ENCODE measurements around the gene TASP1.
"Not testable (repeated sequence)": the region's sequence is repeated elsewhere in the genome, so short reads cannot be mapped to it uniquely, and the experiment has no call there.

TASP1 gene

DNA sequence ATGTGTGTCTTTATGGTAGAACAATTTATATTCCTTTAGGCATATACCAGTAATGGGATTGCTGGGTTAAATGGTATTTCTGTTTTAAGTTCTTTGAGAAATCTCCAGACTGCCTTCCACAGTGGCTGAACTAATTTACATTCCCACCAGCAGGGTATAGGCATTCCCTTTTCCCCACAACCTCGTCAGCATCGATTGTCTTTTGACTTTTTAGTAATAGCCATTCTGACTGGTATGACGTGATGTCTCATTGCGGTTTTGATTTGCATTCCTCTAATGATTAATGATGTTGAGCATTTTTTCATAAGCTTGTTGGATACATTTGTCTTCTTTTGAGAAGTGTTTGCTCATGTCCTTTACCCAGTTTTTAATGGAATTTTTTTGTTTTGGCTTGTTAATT, 5.3 kb upstream of the TASP1 start:
- no peak for DNase-seq

- no peak for DNase-seq
Measured at GRCh38 chr20:13639150-13639497, 392 bp upstream of the TASP1 start.

DNA sequence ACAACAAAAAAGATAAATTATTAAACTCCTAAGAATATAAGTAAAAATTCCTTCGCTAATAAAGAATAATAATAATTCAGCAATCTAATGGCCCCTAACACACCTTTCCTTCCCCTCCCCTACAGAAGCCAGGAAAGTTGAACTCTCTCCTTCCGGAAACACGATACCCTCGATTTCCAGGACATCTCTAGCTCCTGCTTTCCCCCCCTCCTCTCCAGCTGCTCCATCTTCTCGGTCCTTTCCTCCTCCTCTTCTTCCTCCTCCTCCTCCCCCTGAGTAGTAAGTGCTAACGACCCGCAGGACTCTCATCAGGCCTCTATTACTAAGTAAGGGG, 603 bp downstream of the TASP1 start:
- no peak for DNase-seq

GRCh38 chr20:13632431-13632830, 6.3 kb downstream of the TASP1 start:
- DNase-seq, result no peak

DNA sequence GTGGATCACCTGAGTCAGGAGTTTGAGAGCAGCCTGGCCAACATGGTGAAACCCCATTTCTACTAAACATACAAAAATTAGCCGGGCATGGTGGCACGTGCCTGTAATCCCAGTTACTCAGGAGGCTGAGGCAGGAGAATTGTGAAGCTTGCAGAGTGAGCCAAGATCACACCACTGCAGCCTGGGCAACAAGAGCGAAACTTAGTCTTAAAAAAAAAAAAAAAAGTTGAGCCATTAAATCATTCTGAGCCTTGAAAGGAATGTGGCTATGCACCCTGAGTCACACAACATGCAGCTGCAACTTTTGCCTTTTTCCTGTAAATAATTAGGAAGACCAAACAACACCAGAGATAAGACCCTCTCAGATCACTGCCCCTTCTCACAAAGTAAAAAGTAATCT, 11.2 kb downstream of the TASP1 start:
- not testable (repeated sequence) for DNase-seq

GRCh38 chr20:13626724-13627123, 12.0 kb downstream of the TASP1 start:
- no peak for DNase-seq

- no peak for DNase-seq
Measured at GRCh38 chr20:13625304-13625979, 13.3 kb downstream of the TASP1 start.

- DNase-seq, result not testable (repeated sequence)
Measured at GRCh38 chr20:13619415-13619814, 19.3 kb downstream of the TASP1 start.

GRCh38 chr20:13618456-13618855, 20.3 kb downstream of the TASP1 start:
- DNase-seq, result not testable (repeated sequence)

DNA sequence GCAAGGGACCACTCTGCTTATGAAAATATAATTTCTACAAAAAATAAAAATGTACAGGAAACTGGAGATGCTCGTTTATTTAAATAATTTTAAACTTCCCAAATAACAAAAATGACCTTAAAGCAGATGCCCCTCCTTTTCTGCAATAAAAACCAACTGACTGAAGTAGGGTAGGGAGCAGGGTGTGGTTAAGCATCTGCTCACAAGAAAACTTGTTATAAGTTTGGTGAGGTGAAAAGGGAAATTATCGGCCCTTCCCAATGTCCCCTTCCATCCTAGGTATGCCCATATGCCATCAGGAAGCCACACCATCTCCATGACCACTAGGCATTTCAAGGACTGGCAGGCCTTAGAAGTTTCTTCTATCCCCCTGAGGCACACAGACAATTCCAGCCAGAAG, 21.1 kb downstream of the TASP1 start:
- DNase-seq, result not testable (repeated sequence)

GRCh38 chr20:13616713-13617112, 22.0 kb downstream of the TASP1 start:
- DNase-seq, result not testable (repeated sequence)

DNA sequence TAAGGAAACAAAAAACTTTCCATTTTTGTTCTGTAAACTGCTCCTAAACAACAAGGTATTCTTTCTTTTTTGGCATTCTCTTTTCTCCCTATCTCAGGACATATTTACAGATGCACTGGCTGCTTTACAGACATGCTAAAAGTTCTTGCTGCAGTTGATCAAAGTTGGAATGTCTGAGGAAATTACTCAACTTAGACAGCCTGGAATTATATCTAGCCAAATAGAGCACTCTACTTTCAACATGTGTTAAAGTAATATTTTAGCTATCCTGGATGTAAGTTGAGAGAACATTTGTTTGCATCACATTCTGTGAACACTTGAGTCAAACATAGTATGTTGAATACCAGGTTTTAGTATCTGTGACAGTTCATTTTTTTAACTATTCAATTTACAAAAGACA, 24.8 kb downstream of the TASP1 start:
- DNase-seq, result no peak

GRCh38 chr20:13611611-13612125, 27.1 kb downstream of the TASP1 start:
- no peak for DNase-seq

DNA sequence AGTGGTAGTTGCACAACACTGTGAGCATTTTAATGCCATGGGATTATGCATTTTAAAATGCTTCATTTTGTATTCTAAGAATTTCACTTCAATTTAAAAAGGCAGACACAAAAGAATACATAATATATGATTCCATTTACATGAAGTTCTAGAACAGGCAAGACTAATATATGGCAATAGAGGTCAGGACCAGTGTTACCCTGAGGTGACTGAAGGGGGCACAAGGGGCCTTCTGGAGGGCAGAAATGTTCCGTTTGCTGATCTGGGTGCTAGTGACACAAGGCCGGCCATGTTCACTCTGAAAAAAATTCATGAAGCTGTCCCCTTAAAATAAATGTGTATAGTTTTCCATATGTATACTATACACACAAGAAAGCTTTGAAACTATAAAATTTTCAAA, 28.5 kb downstream of the TASP1 start:
- DNase-seq, result no peak

GRCh38 chr20:13608066-13608465, 30.7 kb downstream of the TASP1 start:
- no peak for DNase-seq

- DNase-seq, result not testable (repeated sequence)
Measured at GRCh38 chr20:13593423-13593822, 45.3 kb downstream of the TASP1 start.

DNA sequence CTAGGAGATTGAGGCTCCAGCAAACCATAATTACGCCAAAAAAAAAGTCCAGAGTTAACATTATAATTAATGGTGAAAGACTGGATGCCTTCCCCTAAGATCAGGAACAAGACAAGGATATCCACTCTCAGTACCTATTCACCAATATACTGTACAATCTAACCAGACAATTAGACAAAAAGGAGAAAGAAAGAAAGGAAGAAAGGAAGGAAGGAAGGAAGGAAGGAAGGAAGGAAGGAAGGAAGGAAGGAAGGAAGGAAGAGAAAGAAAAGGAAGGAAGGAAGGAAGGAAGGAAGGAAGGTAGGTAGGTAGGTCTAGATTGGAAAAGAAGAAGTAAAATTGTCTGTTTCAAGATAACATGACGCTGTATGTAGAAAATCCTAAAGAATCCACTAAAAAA, 50.7 kb downstream of the TASP1 start:
- no peak for DNase-seq

DNA sequence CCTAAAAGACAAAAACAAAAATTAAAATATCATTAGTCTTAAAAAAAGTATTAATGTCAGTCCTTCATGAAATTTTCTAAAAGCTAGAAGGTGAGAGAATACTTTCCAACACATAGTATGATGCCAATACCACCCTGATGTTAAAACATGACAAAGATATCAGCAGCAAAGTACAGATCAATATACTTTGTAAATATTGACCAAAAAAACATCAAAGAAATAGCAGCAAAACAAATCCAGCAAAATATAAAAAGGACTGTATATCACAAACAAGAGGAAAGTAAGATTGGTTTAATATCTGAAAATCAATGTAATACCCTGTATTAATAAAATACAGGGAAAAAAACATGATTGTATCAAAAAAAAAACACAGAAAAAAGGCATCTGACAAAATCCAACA, 51.4 kb downstream of the TASP1 start:
- no peak for DNase-seq

- DNase-seq, result no peak
Measured at GRCh38 chr20:13586133-13586532, 52.6 kb downstream of the TASP1 start.

DNA sequence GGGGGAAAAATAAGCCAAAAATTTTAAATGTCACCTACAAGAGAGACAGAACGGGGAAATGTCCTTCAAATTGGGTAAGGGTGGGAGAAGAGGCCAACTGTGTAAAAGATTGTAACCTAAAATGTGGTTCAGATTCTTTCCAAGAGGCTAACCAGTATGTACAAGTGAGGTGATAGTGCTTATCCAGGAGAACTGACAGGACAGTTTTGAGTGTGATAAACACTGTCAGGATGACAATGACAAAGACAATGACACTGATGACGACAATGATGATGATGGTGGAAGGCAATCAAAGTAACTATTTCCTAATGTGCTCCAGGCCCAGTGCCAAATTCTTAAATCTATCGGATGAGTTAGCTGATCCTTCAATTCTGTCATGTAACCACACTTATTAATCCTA, 57.3 kb downstream of the TASP1 start:
- DNase-seq, result no peak

- no peak for DNase-seq
Measured at GRCh38 chr20:13580707-13581106, 58.0 kb downstream of the TASP1 start.

DNA sequence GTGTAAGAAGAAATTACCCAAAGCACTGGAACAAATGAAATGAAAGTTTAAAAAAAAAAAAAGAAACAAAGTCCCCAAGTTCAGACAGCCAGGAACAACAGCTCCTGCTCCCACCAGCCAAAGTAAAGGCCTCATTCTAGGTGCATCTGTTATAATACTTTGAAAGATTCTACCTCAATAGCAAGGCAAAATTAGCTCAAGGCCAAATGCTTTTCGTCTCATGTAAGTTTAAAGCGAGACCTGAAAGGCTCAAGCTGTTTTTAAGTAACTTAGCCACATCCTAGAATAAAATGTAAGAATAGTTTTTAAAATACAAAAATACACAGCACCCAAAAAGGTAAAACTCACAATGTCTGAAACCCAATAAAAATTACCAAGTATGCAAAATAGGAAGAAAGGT, 64.7 kb downstream of the TASP1 start:
- DNase-seq, result no peak

- DNase-seq, result no peak
Measured at GRCh38 chr20:13571662-13572061, 67.1 kb downstream of the TASP1 start.

DNA sequence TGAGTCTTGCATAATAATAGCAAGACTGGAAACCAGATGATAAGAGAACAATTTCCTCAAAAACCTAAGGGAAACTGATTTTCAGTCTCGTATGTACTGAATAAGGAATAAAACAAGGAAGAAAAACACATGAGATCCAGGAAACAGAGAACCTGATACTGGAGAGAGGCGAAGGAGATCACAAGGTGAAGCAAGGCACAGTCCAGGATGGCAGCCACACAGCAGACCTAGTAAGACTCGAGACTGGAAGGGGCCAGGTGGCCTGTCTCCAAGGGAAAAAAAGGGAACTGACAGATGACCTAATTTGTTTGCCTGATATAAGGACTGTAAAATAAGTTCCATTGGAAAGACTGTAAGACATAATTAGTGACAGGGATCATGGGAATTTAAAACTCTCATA, 71.1 kb downstream of the TASP1 start:
- DNase-seq, result no peak

- DNase-seq, result no peak
Measured at GRCh38 chr20:13563854-13564253, 74.9 kb downstream of the TASP1 start.

- no peak for DNase-seq
Measured at GRCh38 chr20:13554706-13555105, 84.0 kb downstream of the TASP1 start.
